HG03159 (cell line): ENCODE results near the gene CST9.
"Not testable (repeated sequence)": the region's sequence is repeated elsewhere in the genome, so short reads cannot be mapped to it uniquely, and the experiment has no call there.

Source experiments
- ATAC-seq: cut with Tn5 transposase; IDR thresholded peaks from one replicate; pipeline ENCODE4 v1.9.1; 2021; ENCODE audit warnings: mild to moderate bottlenecking, moderate library complexity; ENCODE audit not compliant: unreplicated experiment

CST9 gene

DNA sequence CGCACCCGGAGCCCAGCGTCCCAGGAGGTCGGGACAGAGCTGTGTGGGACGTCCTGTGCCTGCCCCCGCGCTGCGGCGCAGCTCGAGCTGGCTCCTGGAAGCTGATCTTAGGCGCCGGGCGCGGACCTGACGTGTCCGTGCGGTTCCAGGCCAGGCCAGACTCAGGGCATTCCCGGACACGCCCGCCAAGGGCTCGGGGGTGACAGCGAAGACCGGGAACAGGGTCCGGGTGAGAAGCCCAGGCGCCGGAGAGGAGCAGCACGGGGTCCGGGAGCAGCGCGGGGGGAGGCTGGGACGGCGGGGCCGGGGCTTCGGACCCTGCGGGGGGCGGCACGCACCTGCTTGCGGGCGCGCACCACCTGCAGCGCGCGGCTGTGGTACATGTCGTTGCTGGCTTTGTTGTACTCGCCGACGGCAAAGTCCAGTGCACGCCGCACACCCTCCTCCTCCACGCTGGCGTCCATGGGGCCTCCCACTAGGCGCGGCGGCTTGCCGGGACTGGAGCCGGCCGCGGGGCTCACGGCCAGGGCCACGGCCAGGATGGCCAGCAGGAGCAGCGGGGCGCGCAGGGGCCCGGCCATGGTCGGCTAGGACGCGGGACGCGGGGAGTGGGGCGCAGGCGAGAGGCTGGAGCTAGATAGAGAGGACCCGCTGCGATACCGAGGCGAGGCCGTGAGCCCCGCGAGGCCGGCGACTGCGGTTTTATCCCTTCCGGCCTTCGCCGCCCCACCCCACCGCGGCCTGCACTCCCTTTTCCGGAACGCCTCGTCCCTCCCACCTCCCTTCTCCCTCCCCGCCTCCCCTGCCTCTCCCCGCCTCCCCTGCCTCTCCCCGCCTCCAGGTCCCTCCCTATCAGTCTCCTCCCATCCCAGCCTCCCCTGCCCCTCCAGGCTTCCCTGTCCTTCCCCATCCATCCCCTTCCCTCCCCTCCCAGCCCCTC, 31.8 kb upstream of the CST9 start, which contains the start of gene CST3:
Gene CST3, minus strand, starts transcription at position 674 of the 940 bp plus-strand sequence. Its CDS starts 93 bp downstream, at position 581.
- peak; percentile 40 for ATAC-seq

DNA sequence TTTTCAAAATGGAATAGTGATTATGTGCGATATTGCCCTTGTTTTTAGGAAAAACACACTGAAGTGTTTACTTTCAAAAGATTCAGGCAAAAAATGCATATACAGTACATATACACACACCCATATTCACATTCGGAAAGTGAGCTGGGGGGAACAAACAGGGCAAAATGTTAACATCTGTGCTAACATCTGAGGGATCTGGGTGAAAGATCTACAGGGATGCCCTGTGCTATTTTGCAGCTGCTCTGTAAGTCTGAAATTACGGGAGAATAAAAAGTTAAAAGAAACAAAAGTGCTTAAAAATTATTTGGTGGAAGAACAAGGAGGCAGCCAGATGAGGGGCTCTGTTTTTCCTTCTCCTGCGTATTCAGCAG, 31.2 kb upstream of the CST9 start:
- no peak for ATAC-seq

DNA sequence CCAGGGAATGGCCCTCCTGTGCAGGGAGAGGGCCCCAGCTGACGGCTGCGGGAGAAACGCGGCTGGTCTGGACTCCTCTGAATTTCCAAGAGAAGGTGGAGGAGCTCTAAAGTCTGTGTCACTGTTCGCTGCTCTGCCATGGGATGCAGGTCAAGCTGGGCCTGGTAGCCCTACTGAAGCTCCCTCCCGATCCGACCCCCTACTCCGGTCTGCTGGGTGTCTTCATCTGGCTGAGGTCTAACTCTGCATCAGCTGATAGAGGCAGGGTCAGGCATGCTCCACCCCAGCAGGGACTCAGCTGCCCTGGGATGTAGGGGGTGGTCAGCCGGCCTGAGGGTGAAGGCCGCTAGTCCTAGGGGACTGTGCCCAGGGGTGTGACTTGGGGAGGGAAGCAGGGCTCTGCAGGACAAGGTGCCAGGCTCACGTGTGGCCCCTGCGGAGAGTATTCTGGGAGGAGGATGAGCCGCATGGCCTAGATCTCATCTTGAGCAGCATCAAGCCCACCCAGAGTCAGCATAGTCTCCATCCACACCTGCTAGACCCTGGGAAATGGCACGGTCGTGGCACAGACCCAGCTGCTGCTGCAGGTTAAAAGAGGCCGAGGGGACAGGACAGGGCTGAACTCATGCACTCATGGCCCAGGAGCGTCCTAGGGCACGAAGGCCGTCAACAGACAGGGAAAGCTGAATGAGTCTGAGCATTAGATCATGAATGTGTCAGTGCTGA, 30.6 kb upstream of the CST9 start:
- ATAC-seq, result no peak

DNA sequence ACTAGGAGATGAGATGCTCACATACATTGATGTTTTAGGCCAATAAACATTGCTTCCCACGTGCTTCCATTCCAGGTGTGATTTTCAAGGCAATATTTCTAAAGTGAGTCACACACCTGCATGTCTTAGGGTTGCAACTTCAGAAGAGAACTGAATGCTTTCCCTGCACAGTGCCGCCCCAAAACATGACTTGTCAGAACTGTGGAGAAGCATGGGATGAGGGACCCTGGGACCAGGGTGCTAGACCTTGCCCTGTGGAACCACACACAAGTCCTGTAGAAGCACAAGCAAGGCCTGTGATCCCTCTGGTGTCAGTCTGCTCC, 30.0 kb upstream of the CST9 start:
- ATAC-seq, result not testable (repeated sequence)

DNA sequence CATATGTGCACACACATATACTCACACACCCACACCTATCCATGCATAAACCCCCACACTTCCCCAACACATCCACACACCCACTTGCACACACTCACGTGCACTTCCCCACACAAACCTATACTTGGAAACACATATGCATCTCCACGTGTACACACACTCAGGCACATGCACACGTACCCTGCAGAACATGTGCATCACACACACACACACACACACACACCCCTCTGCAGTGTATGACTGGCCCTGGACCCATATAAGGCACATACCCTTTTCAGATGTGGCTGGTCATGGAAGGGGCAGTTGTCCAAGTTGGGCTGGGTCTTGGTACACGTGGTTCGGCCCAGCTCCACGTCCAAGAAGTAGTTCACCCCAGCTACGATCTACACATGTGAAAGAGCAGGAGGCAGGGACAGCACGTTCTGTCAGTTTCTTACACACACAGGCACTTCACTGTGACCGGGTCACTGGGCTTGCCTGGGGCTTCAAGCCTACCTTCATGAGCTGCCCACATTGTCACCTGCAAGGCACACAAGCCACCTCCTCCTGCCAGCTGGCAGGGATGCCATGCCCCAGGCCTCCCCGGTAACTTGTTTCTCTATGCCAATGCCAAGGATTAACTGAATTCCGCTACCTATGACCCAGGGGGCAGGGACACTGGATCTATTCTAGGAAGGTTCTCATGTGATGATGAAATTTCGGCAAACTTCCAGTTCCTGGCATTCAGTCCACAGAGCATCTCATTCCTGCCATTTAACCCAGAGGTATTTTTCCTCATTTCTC, 29.5 kb upstream of the CST9 start:
- ATAC-seq, result no peak

DNA sequence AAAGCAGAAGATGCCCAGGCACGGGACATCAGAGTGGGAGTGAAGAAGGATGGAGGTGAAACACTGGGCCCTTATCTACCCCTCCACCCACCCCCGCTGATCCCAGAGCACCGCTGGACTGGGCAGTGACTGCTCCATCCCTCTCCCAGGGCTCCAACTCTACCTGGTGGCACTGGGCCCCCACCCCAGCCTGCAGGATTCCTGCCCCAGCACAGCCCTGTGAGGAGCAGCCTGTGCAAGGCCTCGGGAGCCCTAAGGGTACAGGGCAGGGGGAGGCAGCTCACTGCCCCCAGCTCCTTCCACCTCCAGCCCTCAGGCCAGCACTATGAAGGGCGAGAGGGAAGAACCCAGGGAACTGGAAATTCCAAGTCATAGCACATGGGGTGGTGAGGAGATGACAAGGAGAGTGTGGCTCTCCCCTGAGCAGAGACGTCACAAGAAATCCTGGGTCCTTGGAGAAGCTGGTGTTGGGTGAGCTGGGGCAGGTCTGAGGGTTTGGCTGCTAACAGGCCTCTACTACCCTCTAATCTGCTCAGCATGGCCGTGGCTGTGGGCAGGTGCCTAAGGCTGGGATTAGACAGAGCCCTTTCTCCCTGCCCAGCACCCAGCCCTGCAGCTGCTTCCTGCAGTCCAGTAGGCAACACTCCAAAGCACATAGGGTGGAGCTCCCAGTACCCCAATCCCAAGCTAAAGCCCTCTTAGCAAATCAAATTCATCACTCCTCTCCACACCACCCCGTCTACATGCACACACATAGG, 28.5 kb upstream of the CST9 start:
- no peak for ATAC-seq

DNA sequence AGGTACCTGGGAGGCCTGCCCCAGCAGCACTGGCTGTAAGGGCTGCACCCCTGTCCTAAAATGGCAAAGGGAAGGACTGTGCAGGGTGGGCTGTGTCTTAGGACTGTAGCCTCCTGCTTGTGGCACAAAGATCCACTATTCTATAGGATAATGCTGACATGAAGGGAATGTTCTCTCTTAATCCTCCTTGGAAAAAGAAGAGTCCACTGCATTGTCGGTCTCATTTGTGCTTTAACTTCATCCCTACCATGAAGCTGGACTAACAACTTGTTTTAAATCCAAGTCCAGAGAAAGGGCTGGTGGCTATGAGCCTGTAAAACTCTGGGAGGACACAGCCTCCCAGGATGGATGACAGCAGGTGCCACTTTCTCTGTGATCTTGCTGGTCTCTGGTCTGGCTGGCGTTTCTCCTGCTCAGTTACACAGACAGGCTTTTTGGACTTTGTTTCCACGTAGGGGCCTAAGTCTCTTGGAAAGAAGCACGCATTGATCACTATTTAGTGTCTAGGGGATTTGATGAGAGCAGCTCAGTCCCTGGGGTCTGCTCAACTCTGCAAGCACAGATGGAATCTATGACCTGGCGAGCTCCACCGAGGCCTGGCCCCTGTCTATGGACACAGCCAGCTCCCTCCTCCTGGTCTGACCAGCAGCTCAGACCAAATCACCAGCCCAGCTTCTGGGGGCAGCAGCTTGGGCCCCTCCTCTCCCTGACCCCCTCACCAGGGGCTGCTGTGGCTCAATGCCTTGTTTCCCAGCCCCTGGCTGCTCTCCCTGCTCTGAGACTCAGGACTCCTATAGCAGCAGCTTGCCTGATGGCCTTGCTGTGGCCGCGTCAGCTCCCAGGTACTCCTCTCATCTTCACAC, 27.2 kb upstream of the CST9 start:
- ATAC-seq, result no peak

DNA sequence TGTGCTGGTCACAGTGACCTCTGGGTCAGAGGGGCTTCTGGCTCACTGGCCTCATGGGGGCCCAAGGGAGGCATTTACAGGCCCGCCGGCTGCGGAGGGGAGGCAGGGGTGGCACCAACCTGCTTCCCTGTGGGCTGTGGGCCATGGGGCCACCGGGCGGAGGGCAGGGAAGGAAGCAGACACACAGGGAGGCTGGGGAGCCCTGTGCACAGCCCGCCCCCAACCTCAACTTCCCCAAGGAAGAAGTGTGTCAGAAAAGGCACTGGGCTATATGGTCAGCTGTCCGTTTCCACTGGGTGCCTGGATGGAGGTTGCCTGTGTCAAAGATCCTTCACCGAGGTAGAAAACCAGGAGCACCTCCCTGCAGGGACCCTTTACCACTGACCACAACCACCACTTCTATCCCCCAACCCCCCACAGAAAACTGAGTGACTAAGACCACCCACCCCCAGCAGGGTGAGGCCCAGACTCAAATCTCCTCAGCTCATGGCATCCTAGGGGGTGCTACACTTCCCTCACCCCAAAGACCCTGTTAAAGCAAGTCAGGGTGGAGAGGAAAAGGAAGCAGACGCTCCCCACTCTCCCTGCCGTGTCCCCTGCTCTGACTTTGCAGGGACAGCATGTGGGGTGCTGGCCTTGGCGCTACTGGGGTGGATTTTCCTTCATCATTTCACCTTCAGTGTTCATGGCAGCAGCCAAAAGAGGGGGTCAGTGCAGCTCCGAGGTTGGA, 26.4 kb upstream of the CST9 start:
- no peak for ATAC-seq

DNA sequence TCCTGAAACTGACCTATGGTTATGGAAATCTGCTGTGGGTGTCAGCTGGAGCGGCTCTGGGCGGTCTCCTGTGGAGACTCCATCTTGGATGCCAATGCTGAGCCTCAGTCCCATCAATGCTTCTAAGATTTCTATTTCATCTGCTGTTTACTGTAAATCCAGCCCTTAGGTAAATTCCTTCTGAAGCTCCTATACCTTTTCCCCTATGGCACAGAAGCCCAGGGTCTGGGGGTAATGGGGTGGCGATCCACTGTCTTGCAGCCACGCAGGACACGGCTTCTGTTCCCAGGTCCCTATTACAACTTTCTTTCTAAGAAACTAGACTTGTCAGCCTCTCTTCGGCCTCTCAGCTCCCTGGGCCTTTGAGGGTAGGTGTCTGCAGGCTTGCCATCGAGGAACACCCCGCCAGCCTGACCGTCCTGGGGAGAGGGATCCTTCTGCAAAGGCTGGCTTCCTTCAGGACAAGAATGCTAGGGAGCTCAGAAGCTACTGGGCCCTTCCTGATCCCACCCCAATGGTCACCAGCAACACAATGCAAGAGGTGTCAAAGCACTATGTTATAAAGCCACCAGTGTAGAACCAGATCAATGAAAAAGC, 25.6 kb upstream of the CST9 start:
- no peak for ATAC-seq

DNA sequence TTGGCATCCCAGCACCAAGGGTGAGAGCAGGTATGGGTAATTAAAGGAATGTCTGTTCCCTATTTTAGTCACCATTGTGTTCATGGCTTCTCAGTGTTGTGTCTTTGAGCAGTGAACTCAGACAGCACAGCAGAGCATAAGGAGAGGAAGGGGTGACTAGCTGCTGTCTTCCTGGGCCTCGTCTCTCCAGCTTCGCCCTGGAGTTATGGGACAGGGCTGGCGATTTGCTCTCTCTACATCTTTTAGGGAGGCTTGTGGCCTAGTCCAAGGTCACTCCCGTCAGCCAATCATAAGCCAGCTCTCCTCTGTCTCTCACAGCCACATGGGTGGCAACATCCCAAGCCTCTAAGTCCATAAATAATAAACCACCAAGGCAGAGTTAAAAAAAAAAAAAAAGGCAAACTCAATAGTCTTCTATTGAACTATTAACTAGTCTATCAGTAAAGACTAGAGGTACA, 24.7 kb upstream of the CST9 start:
- no peak for ATAC-seq

DNA sequence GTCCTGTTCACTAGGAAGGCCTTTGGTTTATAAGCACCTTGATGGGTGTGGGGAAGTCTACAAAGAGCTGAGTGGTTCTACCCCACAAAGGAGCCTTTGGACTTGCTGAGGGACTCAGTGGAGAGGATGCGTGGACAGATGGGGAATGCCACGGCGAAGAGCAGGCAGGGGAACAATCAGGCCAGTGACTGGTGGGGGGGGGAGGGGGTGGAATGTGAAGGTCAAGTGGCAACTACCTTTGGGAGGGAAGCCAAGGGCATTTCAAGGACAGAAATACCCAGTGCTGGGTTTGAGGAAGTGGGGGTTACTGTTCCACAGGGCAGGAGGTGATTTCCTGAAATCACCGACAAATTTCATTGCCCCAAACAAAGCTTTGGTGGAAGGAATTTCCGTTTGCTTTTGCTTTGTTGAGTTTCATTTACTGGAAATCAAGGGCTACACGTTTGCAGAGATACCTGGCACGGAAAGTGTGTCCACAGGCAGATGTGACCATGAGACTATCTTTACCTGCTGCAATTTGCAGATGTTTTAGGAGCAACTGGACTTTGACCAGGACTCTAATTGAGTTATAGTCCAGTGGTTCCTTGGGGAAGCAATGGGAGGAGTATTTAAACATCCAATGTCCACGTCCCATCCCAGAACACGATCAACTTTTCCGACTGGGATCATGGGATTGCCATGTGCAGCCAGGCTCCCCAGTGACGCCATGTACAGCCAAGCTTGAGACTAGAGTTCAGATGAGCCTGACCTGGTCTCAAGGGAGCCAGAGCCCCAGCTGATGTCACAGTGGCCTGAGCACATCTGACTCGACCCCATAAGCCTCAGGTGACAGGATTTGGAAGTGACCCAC, 24.1 kb upstream of the CST9 start:
- ATAC-seq, result no peak

DNA sequence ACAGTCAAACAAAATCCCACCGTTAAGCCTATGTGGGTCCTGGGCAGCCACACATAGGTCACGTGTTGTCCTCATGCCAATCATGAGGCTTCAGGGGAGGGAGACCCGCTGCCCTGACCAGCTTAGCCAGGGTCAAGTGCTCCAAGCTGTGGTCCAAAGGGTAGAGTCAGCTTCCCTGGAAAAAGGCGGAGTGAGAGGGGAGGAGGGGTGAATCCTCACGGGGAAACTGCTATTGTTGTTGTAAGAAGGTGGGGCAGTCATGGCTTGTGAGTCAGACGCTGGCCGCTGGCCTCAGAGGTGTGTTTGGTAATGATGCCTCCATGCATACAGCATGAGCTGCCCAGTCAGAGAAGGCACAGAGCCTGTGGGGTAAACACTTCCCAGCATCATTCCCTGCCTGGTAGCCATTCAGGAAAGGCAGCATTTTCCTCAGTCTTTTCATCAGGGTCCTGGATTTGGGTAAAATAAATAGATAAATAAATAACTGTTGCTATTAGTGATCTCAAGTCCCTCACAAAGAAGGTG, 23.4 kb upstream of the CST9 start:
- ATAC-seq, result no peak

DNA sequence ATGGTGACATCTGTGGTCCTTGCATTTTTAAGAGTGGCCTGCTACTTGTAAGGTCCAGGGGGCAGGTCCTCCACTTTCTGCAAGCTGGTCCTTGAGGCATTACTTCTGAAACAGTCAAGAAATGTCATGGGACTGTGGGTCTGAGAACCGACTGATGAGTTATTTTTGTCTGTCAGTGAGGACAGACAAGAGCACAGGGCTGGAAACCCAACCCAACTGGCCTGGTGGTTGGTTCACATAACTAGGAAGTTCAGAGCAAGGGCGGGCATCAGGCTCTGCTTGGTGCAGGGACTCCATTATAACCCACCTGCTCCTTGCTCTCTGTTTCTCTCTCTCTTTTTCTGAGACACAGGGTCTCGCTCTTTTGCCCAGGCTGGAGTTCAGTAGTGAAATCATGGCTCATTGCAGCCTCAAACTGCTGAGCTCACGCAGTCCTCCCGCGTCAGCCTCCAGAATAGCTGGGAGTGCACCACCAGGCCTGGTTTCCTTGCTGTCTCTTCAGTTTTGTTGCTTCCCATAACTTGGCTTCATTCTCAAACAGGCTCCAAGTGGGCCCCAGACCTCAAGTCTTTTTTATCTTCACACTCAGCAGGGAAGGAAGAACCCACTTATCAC, 22.8 kb upstream of the CST9 start:
- no peak for ATAC-seq

DNA sequence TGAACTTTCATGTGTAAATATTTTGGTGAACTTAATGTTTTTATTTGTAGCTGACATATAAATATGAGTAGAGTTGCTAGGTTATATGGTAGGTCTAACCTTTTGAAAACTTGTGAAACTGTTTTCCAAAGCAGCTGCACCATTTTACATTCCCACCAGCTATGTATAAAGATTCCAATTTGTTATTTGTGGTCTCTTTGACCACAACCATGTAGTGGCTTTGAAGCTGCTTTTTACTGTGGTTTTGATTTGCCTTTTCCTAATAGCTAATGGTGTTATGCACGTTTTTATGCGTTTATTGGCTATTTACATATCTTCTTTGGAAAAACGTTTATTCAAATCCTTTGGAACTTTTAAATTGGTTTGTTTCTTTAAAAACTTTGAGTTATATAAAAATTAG, 21.8 kb upstream of the CST9 start:
- no peak for ATAC-seq

DNA sequence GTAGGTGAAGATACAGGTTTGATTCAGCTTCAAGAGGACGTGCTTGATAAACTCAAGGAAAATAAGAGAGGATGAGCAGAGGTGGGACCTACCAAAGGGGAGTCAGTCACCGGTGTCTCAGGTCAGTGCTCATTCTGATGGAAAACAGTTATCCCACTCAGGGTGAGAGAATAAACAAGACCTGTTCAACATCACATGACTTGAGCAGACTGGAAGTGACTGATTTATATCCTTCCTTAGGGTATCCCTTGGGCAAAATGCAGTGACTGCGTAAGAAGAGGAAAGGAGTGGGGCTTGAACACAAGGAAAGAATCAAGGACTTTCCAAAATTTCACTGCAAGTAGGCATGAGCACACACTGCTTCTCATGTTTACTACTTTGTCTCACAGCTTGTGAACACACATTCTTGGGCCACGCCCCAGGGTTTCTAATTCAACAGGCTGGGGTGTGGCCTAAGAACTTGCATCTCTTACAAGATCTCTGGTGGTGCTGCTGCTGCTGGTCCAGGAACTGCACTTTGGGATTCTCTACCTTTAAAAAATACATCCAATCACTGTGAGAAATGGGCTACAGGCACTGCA, 20.4 kb upstream of the CST9 start:
- no peak for ATAC-seq

DNA sequence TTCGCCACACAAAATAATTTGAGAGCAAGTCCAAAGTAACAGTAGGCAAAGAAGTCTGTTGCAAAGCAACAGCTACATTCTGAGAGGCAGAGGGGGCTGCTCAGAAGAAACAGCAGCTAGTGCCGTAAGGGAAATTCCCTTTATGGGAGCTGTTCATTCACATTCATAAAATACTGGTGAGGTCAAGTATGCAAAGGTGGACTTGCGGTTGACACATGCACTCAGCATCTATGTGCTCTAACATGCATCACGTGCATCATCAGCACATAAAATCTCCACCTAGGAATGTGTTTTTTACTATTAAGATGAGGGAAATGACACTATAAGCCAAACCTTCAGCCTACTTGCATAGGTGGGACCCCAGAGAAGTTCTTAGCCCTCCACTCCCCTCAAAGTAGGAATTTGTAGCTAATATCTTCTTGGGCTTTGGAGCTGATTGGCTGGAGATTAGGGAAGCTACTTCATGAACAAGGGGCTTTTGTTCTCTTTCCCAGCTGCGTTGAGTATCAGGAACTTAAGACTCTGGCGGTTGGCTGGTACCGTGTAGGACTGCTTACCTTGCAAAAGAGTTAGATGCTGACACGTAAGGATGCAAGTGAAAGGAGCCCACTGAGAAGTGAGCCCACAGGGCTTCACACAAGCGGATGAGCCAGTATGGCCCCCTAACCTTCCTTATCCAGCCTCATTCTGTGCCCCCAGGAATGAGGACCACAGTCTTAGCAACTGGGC, 19.7 kb upstream of the CST9 start:
- ATAC-seq, result no peak
